ENCODE data around the gene ZP1.

The ZP1 gene

DNA sequence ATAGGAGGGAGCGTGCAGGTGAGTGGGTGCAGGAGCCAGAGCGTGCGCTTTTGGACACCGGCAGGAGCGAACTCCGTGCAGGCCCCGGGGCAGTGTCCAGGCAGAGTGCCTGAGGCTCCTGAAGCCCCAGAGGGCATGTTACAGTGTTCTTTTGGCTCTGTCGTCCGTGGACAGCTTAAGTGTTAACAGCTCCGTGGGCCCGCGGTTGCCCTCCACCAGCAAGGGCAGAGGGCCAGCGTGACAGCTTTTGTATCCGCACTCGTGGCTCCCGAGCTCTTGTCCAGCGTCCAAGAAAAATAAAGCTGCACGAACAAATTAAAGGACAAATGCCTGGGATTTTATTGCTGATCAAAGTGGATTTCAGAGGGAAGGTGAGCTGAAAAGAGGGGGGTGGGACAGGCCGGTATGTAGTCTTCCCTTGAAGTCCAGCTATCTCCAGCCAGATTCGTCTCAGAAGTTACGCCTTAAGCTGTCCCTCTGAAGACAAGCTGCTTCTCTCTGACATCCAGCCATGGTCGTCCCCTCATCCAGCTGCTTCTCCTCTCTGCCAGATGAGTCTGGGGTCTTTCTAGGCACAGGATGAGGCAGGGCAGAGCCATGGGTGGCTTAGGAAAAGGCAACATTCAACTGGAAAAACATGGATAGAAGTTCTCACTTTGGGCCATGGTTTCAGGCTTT, 45.6 kb downstream of the ZP1 start:
- Mint-ChIP-seq H3K9me3 (peaks cover 2% of the 10 kb centered on the region), H3K4me3 (no peak overlapping the region), H3K4me1 (peaks cover 52% of the 10 kb centered on the region), H3K27ac (no peak overlapping the region), H3K27me3 (no peaks in the 10 kb centered on the region), H3K36me3 (peaks cover 2% of the 10 kb centered on the region)
- DNase-seq (ENCODE audit: low spot score in 2 of 2) (no peak), ATAC-seq (ENCODE audit: low read depth) (no peak)

DNA sequence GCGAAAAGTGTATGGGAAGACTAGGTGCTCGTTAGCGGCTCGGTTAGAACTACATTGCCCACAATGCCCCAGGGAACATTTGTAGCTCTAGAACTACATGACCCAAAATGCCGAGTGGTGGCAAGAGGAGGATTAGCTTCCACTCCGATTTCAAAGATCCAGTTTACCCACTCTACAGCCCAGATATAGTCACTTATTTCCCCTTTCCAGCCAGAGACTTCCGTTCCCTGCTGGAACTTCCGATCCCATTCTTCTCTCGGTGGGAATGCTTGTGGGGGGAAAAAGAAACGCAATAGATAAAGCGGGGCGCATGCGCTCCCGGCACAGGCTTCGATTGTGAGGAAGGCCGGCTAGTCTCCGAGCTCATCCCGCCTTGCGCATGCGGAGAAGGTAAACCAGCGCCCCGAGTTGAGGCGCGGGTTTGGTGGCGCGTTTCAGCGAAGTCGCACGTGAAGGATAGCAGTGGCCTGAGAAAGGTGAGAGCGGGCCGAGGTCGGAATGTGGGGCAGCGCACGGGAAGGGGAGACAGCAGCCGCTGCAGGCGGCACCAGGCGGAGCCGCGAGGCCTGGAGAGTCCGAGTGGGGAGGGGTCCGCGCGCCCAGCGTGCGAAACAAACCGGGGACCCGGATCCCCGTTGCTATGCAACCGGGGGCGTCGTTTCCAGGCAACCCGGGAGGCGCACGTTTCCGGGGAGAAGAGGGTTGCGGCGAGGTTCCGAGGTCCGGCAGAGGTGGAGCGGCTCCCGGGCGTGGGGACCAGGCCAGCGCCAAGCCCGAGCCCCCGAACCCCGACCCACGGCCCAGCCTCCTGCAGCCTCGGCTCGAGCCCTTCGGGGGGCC, 46.7 kb downstream of the ZP1 start, which contains the start of gene TMEM109:
Gene TMEM109 (plus strand): TSS at position 366 of the 840 bp plus-strand sequence. CDS start 5,536 bp downstream, outside the sequence.
- Mint-ChIP-seq H3K4me3 (peak within 1 kb of the TSS; percentile 97), H3K4me1 (peaks cover 43% of the 10 kb centered on the region), H3K9me3 (no peaks in the 10 kb centered on the region), H3K36me3 (peaks cover 2% of the 10 kb centered on the region), H3K27ac (peak within 1 kb of the TSS; percentile 96), H3K27me3 (no peaks in the 10 kb centered on the region)
- ATAC-seq (ENCODE audit: low read depth) (peak; percentile 63), DNase-seq (ENCODE audit: low spot score in 2 of 2) (peak; percentile 81 to 82)

DNA sequence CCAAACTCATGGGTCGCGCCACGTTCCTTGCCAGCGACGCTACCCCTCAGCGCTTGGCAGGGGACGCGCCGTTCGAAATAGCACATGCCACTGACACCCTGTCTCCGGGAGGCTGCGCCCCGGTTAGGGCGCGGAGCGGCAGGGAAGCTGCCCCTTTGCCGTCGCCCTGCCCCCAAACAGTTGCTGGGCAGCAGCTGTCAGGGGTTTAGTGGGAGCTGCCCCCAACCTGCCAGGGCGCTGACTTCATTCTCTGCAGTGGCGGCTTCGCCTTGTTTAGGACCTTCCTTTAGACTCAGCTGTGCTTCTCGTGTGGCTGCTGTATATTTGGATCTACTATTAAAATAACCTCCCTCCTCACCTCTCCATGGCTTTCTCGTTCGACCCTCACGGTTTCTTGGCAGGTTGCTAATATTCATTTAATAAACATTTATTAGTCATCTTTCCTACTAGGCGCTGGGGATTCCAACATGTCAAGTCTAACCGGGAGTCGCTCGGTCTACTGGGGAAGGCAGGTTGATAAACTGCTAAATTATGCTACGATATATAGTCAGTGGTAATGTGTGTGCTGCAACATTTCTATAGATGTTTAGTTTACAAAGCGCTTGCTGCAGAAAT, 47.4 kb downstream of the ZP1 start:
- peak overlapping the region; percentile 97 for H3K4me3 Mint-ChIP-seq
- peaks cover 7% of the 10 kb centered on the region for H3K36me3 Mint-ChIP-seq
- peak in 1 of 2 donors; percentile 39 for DNase-seq (ENCODE audit: low spot score in 2 of 2)
- H3K27me3 Mint-ChIP-seq, result no peaks in the 10 kb centered on the region
- H3K27ac Mint-ChIP-seq, result peak overlapping the region; percentile 81
- peak; percentile 8 for ATAC-seq (ENCODE audit: low read depth)
- peaks cover 43% of the 10 kb centered on the region for H3K4me1 Mint-ChIP-seq
- H3K9me3 Mint-ChIP-seq, result no peaks in the 10 kb centered on the region

DNA sequence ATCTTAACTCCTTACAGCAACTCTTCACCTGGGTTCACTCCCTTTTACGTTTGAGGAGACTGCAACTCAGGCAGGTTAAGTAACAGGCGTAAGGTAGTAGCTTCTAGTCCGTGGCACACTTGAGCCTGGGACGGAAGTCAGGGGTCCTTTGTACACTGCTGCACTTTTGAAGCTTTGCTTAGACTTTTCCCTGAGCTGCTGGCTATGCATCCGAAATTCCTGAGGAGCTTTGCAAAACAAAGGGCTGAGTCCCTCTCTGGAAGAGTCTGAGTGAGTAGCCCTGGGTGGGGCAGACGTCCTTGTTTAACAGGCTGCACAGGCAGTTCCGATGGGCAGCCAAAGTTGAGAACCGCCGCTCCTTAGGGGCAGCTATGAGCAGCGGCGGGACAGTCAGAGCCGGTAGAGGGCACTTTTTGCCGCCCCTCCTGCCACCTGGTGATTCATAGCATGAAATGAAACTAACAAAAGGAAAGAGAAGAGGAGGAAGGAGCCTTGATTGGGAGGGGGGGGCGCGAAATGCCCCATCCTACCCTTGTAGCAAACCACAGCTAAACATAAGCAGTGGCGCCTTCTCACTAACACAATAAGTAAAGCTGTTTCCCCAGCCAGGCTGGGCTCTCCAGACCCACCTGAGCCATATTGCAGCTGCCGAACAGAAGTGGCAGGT, 48.0 kb downstream of the ZP1 start:
- H3K27ac Mint-ChIP-seq, result peak overlapping the region; percentile 81
- peaks cover 11% of the 10 kb centered on the region for H3K36me3 Mint-ChIP-seq
- ATAC-seq (ENCODE audit: low read depth) (peak; percentile 66), DNase-seq (ENCODE audit: low spot score in 2 of 2) (peak; percentile 63 to 72)
- no peaks in the 10 kb centered on the region for H3K9me3 Mint-ChIP-seq
- peaks cover 40% of the 10 kb centered on the region for H3K4me1 Mint-ChIP-seq
- peak overlapping the region; percentile 97 for H3K4me3 Mint-ChIP-seq
- H3K27me3 Mint-ChIP-seq, result no peaks in the 10 kb centered on the region

DNA sequence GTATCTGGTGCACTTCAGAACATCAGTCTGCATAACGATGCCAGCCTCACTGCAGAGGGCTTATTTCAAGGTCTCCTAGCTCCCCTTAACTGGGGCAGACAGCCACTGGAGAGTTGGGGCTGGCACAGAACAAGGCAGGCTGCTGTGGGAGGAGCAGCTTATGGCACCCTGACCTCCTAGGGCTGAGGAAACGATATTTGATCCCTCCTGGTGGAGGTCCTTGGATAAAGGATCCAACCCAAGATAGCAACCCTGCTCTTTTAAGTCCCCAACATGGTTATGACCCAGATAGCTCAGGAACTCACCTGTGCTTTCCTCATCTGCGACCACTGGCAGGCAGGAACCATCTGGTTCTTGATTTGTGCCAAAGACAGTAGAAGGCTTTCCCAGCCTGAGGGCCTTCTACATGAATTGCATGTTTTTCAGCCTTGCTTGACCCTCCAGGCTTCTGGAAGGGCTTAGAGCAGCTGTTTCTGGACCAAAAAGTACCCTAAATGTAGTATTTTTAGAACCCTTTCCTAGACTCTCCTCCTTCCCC, 49.4 kb downstream of the ZP1 start:
- H3K36me3 Mint-ChIP-seq, result peaks cover 20% of the 10 kb centered on the region
- DNase-seq (ENCODE audit: low spot score in 2 of 2) (no peak), ATAC-seq (ENCODE audit: low read depth) (no peak)
- no peaks in the 10 kb centered on the region for H3K9me3 Mint-ChIP-seq
- H3K4me3 Mint-ChIP-seq, result no peak overlapping the region
- peak overlapping the region; percentile 62 for H3K27ac Mint-ChIP-seq
- no peaks in the 10 kb centered on the region for H3K27me3 Mint-ChIP-seq
- H3K4me1 Mint-ChIP-seq, result peaks cover 31% of the 10 kb centered on the region

DNA sequence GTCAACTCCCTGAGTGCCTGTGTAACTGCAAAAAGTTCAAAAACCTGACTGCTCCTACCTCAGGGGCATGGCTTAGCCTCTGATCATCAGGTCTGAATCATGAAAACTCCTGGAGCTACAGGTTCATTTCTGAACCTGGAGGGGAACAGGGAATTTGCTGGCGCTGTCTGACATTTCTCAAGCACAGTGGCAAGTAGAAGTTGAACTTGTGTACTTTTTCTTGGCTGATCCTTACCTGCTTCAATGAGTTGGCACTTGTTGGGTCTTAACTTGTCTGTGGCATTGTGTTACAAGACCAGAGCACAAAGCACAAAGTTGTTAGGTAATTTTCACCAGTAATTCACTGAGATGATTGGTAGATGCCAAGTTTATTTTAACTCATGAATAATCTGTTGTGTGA, 49.9 kb downstream of the ZP1 start:
- peaks cover 24% of the 10 kb centered on the region for H3K36me3 Mint-ChIP-seq
- H3K27ac Mint-ChIP-seq, result peak overlapping the region; percentile 62
- peaks cover 31% of the 10 kb centered on the region for H3K4me1 Mint-ChIP-seq
- DNase-seq (ENCODE audit: low spot score in 2 of 2) (no peak), ATAC-seq (ENCODE audit: low read depth) (no peak)
- no peak overlapping the region for H3K4me3 Mint-ChIP-seq
- no peaks in the 10 kb centered on the region for H3K27me3 Mint-ChIP-seq
- H3K9me3 Mint-ChIP-seq, result no peaks in the 10 kb centered on the region

DNA sequence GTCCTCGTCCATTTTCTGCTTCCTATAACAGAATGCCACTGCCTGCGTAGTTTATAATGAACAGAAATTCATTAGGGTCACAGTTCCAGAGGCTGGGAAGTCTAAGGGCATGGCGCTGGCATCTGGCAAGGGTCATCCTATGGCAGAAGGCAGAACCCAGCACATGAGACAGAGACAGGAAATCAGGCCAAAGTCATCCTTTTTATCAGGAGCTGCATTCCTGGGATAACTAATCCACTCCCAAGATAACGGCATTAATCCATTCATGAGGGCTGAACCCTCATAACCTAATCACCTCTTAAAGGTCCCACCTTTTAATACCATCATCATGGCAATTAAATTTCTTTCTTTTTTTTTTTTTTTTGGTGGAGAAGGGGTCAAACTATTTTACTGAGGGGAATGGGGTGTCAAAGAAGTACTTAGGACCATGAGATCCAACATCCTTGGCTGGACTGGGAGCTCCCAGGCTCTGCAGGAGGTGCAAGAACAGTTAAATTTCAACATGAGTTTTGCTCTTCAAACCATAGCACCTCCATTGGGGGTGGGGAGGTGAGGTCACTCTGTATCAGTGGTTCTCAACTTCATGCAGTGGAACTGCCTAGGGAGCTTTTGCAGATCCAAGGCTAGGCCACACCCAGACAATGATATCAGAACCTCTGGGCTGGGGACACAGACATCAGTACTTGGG, 51.1 kb downstream of the ZP1 start:
- Mint-ChIP-seq H3K4me3 (no peak overlapping the region), H3K36me3 (peaks cover 30% of the 10 kb centered on the region), H3K9me3 (no peaks in the 10 kb centered on the region), H3K27me3 (no peaks in the 10 kb centered on the region), H3K27ac (no peak overlapping the region), H3K4me1 (peaks cover 36% of the 10 kb centered on the region)
- DNase-seq (ENCODE audit: low spot score in 2 of 2), result no peak
- ATAC-seq (ENCODE audit: low read depth), result no peak

DNA sequence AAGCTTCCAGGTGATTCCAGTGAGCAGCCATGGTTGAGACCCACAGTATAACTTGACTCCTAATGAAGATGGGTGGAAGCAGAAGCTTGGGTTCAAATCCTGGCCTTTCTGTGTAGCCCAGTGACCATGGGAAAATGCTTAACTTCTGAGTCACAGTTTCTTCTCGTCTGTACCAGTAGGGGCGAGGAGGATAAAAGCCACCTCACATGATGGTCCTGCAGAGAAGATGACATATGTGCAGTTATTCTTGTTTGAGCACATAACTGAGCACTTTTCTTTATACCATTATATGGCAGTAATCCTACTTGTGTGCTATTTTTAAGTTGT, 51.6 kb downstream of the ZP1 start:
- no peak overlapping the region for H3K4me3 Mint-ChIP-seq
- H3K4me1 Mint-ChIP-seq, result peaks cover 34% of the 10 kb centered on the region
- peaks cover 31% of the 10 kb centered on the region for H3K36me3 Mint-ChIP-seq
- no peaks in the 10 kb centered on the region for H3K9me3 Mint-ChIP-seq
- no peak for DNase-seq (ENCODE audit: low spot score in 2 of 2)
- H3K27ac Mint-ChIP-seq, result no peak overlapping the region
- H3K27me3 Mint-ChIP-seq, result no peaks in the 10 kb centered on the region
- ATAC-seq (ENCODE audit: low read depth), result no peak

DNA sequence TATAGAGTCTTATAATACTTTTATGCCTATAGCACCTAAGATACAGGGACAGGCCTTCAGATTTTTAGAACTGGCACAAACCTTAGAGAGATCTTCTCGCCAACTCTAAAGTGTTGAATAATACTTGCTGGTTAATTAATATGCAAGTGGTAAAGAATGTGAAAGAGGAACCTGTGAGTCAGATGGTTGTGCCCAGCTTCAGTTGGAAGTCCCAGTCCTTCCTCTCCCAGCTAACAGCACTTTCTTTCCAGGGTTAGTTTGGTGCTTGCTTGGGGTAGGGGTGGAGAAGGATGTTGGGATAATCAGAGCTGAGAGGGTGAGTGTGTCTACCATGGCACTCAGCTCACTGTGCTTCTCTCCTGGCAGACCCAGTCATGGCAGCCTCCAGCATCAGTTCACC, 52.0 kb downstream of the ZP1 start:
- no peaks in the 10 kb centered on the region for H3K9me3 Mint-ChIP-seq
- peak overlapping the region; percentile 61 for H3K4me3 Mint-ChIP-seq
- peaks cover 31% of the 10 kb centered on the region for H3K36me3 Mint-ChIP-seq
- DNase-seq (ENCODE audit: low spot score in 2 of 2), result no peak
- peaks cover 36% of the 10 kb centered on the region for H3K4me1 Mint-ChIP-seq
- peak overlapping the region; percentile 42 for H3K27ac Mint-ChIP-seq
- no peaks in the 10 kb centered on the region for H3K27me3 Mint-ChIP-seq
- ATAC-seq (ENCODE audit: low read depth), result peak; percentile 17

DNA sequence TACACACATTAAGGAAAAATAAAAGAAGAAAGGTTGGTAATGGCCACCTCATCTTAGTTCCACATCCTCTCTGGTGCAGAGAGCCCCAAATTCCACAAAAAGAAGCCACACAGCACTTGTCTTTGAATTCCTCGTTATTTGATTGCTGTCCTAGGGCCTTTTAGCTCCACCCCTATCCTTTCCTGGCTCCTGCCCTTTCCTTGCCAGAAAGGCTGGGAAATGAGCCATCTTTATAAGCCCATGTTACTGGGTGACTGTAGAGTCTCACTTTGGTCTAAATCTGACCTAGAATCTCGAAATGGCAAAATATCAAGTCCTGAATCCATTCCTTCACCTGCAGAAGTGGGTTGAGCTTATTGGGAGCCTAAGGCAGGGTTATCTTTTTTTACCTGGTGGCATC, 52.6 kb downstream of the ZP1 start:
- ATAC-seq (ENCODE audit: low read depth) (no peak), DNase-seq (ENCODE audit: low spot score in 2 of 2) (no peak)
- Mint-ChIP-seq H3K36me3 (peaks cover 31% of the 10 kb centered on the region), H3K9me3 (no peaks in the 10 kb centered on the region), H3K27ac (no peak overlapping the region), H3K4me1 (peaks cover 38% of the 10 kb centered on the region), H3K4me3 (peak overlapping the region; percentile 61), H3K27me3 (no peaks in the 10 kb centered on the region)

DNA sequence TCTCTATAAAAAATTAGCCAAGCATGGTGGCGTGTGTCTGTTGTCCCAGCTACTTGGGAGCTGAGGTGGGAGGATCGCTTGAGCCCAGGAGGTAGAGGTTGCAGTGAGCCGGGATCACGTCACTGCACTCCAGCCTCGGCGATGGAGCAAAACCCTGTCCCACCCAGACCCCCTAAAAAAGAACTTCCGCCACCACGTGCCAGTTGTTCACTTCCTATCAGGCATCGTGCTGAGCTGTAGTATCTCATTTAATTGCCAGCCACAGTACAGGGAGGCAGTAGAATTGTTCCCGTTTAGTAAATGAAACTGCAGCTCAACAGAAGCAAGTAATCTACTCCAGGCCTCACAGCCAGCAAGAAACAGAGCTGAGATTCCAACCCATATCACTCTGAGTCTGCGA, 53.9 kb downstream of the ZP1 start:
- peaks cover 40% of the 10 kb centered on the region for H3K4me1 Mint-ChIP-seq
- no peak overlapping the region for H3K27ac Mint-ChIP-seq
- no peaks in the 10 kb centered on the region for H3K27me3 Mint-ChIP-seq
- peaks cover 31% of the 10 kb centered on the region for H3K36me3 Mint-ChIP-seq
- no peak overlapping the region for H3K4me3 Mint-ChIP-seq
- ATAC-seq (ENCODE audit: low read depth), result no peak
- DNase-seq (ENCODE audit: low spot score in 2 of 2), result no peak
- no peaks in the 10 kb centered on the region for H3K9me3 Mint-ChIP-seq

DNA sequence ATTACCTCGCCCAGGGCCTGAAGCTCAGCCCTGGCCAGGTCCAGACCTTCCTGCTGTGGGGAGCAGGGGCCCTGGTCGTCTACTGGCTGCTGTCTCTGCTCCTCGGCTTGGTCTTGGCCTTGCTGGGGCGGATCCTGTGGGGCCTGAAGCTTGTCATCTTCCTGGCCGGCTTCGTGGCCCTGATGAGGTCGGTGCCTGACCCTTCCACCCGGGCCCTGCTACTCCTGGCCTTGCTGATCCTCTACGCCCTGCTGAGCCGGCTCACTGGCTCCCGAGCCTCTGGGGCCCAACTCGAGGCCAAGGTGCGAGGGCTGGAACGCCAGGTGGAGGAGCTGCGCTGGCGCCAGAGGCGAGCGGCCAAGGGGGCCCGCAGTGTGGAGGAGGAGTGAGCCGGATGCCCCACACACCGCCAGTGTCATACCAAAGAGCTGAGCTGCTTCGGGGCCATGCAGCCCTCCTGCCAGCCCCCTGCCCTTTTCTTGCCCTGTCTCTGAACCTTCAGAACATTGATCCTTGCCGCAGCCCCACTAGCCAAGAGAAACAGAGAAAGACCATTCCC, 54.5 kb downstream of the ZP1 start:
- H3K4me3 Mint-ChIP-seq, result no peak overlapping the region
- H3K4me1 Mint-ChIP-seq, result peaks cover 39% of the 10 kb centered on the region
- H3K36me3 Mint-ChIP-seq, result peaks cover 31% of the 10 kb centered on the region
- no peak for ATAC-seq (ENCODE audit: low read depth)
- no peak for DNase-seq (ENCODE audit: low spot score in 2 of 2)
- no peak overlapping the region for H3K27ac Mint-ChIP-seq
- H3K27me3 Mint-ChIP-seq, result no peaks in the 10 kb centered on the region
- no peaks in the 10 kb centered on the region for H3K9me3 Mint-ChIP-seq

DNA sequence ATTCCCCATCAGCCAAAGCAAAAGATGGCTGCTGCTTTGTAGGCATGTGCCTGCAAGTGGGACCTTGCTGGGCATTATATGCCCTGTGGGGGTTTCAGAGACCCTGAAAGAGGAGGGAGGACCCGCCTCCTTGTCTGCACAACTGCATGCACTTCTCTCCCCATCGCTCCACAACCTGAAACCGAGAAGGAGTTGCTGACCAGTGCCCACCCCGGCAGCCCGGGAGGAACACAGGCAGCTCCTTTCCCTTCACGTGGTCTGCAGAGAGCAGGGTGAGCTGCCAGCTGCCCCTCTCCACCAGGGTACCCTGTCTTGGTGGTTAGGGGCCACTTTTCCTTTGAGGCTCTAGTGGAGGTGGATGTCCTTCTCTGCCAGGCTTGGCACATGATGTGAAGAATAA, 55.6 kb downstream of the ZP1 start:
- Mint-ChIP-seq H3K9me3 (no peaks in the 10 kb centered on the region), H3K4me3 (no peak overlapping the region), H3K36me3 (peaks cover 29% of the 10 kb centered on the region), H3K27me3 (no peaks in the 10 kb centered on the region), H3K27ac (no peak overlapping the region), H3K4me1 (peaks cover 35% of the 10 kb centered on the region)
- DNase-seq (ENCODE audit: low spot score in 2 of 2), result no peak
- ATAC-seq (ENCODE audit: low read depth), result no peak
